Endothelial cell of umbilical vein (primary cell): Measurements from ENCODE around the gene WDR86.

Source experiments
- EZH2 ChIP-seq: IDR thresholded peaks from 2 replicates; pipeline ENCODE4 v1.6.1; 2012; ENCODE audit warnings: borderline replicate concordance, low read depth, mild to moderate bottlenecking, moderate library complexity, low read length, inconsistent platforms; ENCODE audit not compliant: severe bottlenecking
- JUN ChIP-seq: IDR thresholded peaks from 2 replicates; pipeline ENCODE4 v1.6.1; 2011; ENCODE audit warnings: borderline replicate concordance, low read depth; ENCODE audit not compliant: insufficient read length, insufficient read depth
- MYC ChIP-seq: IDR thresholded peaks from one replicate; pipeline ENCODE4 v1.6.1; 2011; ENCODE audit warnings: mild to moderate bottlenecking, low read depth, low read length
- POLR2A ChIP-seq: IDR thresholded peaks from 2 replicates; pipeline ENCODE4 v1.6.1; 2012; ENCODE audit warnings: low read depth, mild to moderate bottlenecking, control low read depth, low read length
- POLR2AphosphoS5 ChIP-seq: IDR thresholded peaks from 2 replicates; pipeline ENCODE4 v1.6.1; 2012; ENCODE audit warnings: low read depth, mild to moderate bottlenecking, control low read depth, low read length, moderate library complexity; ENCODE audit not compliant: insufficient read depth
- TF ChIP-seq, protein P1 (sequence below), 2 donors: IDR thresholded peaks; 1 replicate in 1 of 2; 2 replicates in 1 of 2; pipeline ENCODE4 v1.5.1; 2011; ENCODE audit warnings: low read length in 2 of 2, mild to moderate bottlenecking in 2 of 2, moderate library complexity in 2 of 2, control low read depth in 1 of 2, inconsistent platforms in 1 of 2, low read depth in 1 of 2; ENCODE audit not compliant: insufficient read depth in 1 of 2; ENCODE audit errors: extremely low read depth in 1 of 2
- TF ChIP-seq, protein P2 (sequence below): IDR thresholded peaks from 2 replicates; pipeline ENCODE4 v1.6.1; 2011; ENCODE audit not compliant: insufficient read depth, insufficient read length

DNA sequence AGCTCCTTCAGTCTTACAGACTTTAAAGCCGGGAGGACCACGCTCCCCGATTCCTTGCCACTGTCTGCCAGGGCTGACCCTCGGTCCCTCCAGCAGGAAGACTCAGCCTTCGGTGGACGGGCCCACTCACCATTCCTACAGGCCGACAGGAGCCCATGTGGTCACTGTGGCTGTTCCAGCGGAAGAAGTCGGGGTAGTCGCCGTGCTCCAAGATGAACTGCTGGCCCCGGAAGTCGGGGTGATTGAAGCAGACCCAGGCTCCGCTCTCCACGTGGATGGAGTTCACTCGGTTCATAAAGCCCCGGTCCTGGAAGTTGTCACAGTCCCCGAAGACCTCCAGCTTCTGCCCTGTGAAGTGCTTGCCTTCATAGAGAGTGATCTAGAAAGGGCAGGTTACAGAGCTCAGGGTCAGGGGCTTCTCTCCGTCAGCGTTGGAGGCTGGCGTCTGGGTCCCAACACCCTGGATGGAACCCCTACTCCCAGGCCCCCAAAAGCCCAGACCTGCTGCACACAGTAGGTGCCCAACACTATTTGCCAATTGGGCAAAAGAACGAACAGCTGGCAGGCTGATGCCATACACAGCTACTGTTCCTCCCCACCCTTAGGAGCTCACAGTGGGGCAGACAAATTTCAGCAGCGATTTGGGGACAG is 28.2 kb upstream of the WDR86 start:
- TF ChIP-seq, protein P1, sequence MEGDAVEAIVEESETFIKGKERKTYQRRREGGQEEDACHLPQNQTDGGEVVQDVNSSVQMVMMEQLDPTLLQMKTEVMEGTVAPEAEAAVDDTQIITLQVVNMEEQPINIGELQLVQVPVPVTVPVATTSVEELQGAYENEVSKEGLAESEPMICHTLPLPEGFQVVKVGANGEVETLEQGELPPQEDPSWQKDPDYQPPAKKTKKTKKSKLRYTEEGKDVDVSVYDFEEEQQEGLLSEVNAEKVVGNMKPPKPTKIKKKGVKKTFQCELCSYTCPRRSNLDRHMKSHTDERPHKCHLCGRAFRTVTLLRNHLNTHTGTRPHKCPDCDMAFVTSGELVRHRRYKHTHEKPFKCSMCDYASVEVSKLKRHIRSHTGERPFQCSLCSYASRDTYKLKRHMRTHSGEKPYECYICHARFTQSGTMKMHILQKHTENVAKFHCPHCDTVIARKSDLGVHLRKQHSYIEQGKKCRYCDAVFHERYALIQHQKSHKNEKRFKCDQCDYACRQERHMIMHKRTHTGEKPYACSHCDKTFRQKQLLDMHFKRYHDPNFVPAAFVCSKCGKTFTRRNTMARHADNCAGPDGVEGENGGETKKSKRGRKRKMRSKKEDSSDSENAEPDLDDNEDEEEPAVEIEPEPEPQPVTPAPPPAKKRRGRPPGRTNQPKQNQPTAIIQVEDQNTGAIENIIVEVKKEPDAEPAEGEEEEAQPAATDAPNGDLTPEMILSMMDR (IDR thresholded peaks at IDR 0.05; ENCODE audit: extremely low read depth in 1 of 2, insufficient read depth in 1 of 2, low read depth in 1 of 2, low read length in 2 of 2): no peak
- TF ChIP-seq, protein P2, sequence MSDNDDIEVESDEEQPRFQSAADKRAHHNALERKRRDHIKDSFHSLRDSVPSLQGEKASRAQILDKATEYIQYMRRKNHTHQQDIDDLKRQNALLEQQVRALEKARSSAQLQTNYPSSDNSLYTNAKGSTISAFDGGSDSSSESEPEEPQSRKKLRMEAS: no peak
- TF ChIP-seq MYC (no peak), POLR2A (no peak), POLR2AphosphoS5 (no peak), EZH2 (no peak), JUN (no peak)
